SK-N-SH (cell line): Measurements from ENCODE around the gene LAPTM5. TPM values are rescaled to one million over a fixed set of nuclear protein-coding genes. Genes with fewer than 3 reads are reported as not detected.

Experiments
- CTCF ChIA-PET: fragments of 300-600, 350-600 bp; formaldehyde crosslinking; extraction: SDS; loops from one replicate; lab custom pipeline; 2021; lab: Yijun Ruan, JAX
- POLR2A ChIA-PET: fragments of 350-600 bp; sonication (Branson Sonifier 250); formaldehyde crosslinking; extraction: SDS; loops from one replicate; lab custom pipeline; 2020; ENCODE audit warnings: antibody characterized with exemption, inconsistent platforms; lab: Yijun Ruan, JAX
- DNase-seq: peaks from one replicate; pipeline ENCODE4 v3.0.0; 2012
- H2AFZ ChIP-seq: fragments of 200-600 bp; sonication (generic); 2 replicates; pipeline ENCODE4 v1.8.1; 2016; ENCODE audit warnings: antibody characterized with exemption, mild to moderate bottlenecking, low read depth
- H3F3A ChIP-seq: fragments of 200-600 bp; sonication (generic); replicated peaks from 2 replicates; pipeline ENCODE3; 2016; ENCODE audit warnings: antibody characterized with exemption, mild to moderate bottlenecking; ENCODE audit not compliant: insufficient read depth
- H3K27ac ChIP-seq, 2 experiments: fragments of 200-500 bp in 1 of 2; fragments of 200-600 bp in 1 of 2; sonication (Bioruptor generic) in 1 of 2; sonication (generic), shearing (Covaris generic) in 1 of 2; 2 replicates each; pipeline versions ENCODE4 v1.5.1 to v1.6.1; 2014 to 2016; ENCODE audit warnings: low read depth in 2 of 2, inconsistent platforms in 1 of 2, low read length in 1 of 2, mild to moderate bottlenecking in 1 of 2, mixed read lengths in 1 of 2
- H3K27me3 ChIP-seq: fragments of 200-600 bp; sonication (generic), shearing (Covaris generic); 2 replicates; pipeline ENCODE4 v1.6.1; 2016; ENCODE audit warnings: mixed run types; ENCODE audit not compliant: insufficient read depth
- H3K36me3 ChIP-seq, 2 experiments: fragments of 200-500 bp in 1 of 2; fragments of 200-600 bp in 1 of 2; sonication (Bioruptor generic) in 1 of 2; sonication (generic) in 1 of 2; replicated peaks in 1 of 2; 2 replicates each; pipeline versions ENCODE3 to v1.5.1; 2014 to 2016; ENCODE audit warnings: low read length in 1 of 2, mild to moderate bottlenecking in 1 of 2; ENCODE audit not compliant: insufficient read depth in 2 of 2, control insufficient read depth in 1 of 2
- H3K4me1 ChIP-seq, 2 experiments: fragments of 200-500 bp in 1 of 2; fragments of 200-600 bp in 1 of 2; sonication (Bioruptor generic) in 1 of 2; sonication (generic), shearing (Covaris generic) in 1 of 2; 2 replicates each; pipeline versions ENCODE4 v1.5.1 to v1.6.1; 2014 to 2016; ENCODE audit warnings: low read depth in 1 of 2, low read length in 1 of 2, mixed run types in 1 of 2; ENCODE audit not compliant: insufficient read depth in 2 of 2, control insufficient read depth in 1 of 2
- H3K4me2 ChIP-seq: fragments of 200-600 bp; sonication (generic), shearing (Covaris generic); 2 replicates; pipeline ENCODE4 v1.6.1; 2017; ENCODE audit warnings: mixed run types
- H3K4me3 ChIP-seq, 2 experiments: fragments of 200-500 bp in 1 of 2; fragments of 200-600 bp in 1 of 2; sonication (Bioruptor generic) in 1 of 2; sonication (generic), shearing (Covaris generic) in 1 of 2; 2 replicates each; pipeline versions ENCODE4 v1.5.1 to v1.8.1; 2014 to 2016; ENCODE audit warnings: low read depth in 2 of 2, inconsistent platforms in 1 of 2, low read length in 1 of 2, mild to moderate bottlenecking in 1 of 2, mixed read lengths in 1 of 2, moderate library complexity in 1 of 2
- H3K79me2 ChIP-seq: fragments of 200-600 bp; sonication (generic); 2 replicates; pipeline ENCODE4 v1.8.1; 2017; ENCODE audit warnings: mild to moderate bottlenecking; ENCODE audit not compliant: insufficient read depth
- H3K9ac ChIP-seq: fragments of 200-600 bp; sonication (generic); 2 replicates; pipeline ENCODE4 v1.6.1; 2017; ENCODE audit warnings: mixed run types
- H3K9me2 ChIP-seq: fragments of 200-600 bp; sonication (generic); 2 replicates; pipeline ENCODE4 v1.6.1; 2017; ENCODE audit warnings: mixed run types
- H3K9me3 ChIP-seq: fragments of 200-600 bp; sonication (generic); 2 replicates; pipeline ENCODE4 v1.6.1; 2017; ENCODE audit warnings: mixed run types, mild to moderate bottlenecking, moderate library complexity
- H4K20me1 ChIP-seq: fragments of 200-600 bp; sonication (generic); 2 replicates; pipeline ENCODE4 v1.6.1; 2017; ENCODE audit warnings: mild to moderate bottlenecking, mixed run types; ENCODE audit not compliant: insufficient read depth
- CHD2 ChIP-seq: fragments of 150-350 bp; IDR thresholded peaks from 2 replicates; pipeline ENCODE4 v1.6.1; 2018; ENCODE audit warnings: low read length; ENCODE audit not compliant: partially characterized antibody
- EP300 ChIP-seq, 2 experiments: IDR thresholded peaks; 2 replicates each; pipeline versions ENCODE4 v1.4.0 to v1.6.1; 2012; ENCODE audit warnings: borderline replicate concordance in 1 of 2, low read depth in 1 of 2, low read length in 1 of 2
- FOXM1 ChIP-seq: IDR thresholded peaks from 2 replicates; pipeline ENCODE4 v1.4.0; 2012; ENCODE audit warnings: low read depth, mild to moderate bottlenecking
- GATA2 ChIP-seq: sonication (generic); formaldehyde crosslinking; IDR thresholded peaks from 2 replicates; pipeline ENCODE4 v1.5.0; 2020; ENCODE audit warnings: mild to moderate bottlenecking, missing genetic modification reagents
- JUND ChIP-seq: IDR thresholded peaks from 2 replicates; pipeline ENCODE4 v1.4.0; 2012
- MAX ChIP-seq: IDR thresholded peaks from 2 replicates; pipeline ENCODE4 v1.4.0; 2012; ENCODE audit warnings: low read depth
- MXI1 ChIP-seq: IDR thresholded peaks from 2 replicates; pipeline ENCODE4 v1.6.1; 2012; ENCODE audit warnings: mild to moderate bottlenecking, low read depth, low read length, improper control_type of control experiment
- PBX3 ChIP-seq: IDR thresholded peaks from 2 replicates; pipeline ENCODE4; 2012
- POLR2AphosphoS5 ChIP-seq: IDR thresholded peaks from 2 replicates; pipeline ENCODE4 v1.6.1; 2012; ENCODE audit warnings: low read depth, low read length
- REST ChIP-seq: IDR thresholded peaks from 2 replicates; pipeline ENCODE4 v1.6.1; 2012; ENCODE audit warnings: mild to moderate bottlenecking, low read depth, low read length, moderate library complexity
- RFX5 ChIP-seq: IDR thresholded peaks from 2 replicates; pipeline ENCODE4 v1.6.1; 2012; ENCODE audit warnings: mild to moderate bottlenecking, improper control_type of control experiment, low read length
- SIN3A ChIP-seq: IDR thresholded peaks from 2 replicates; pipeline ENCODE4 v1.6.1; 2012; ENCODE audit warnings: low read depth, mild to moderate bottlenecking, low read length, moderate library complexity, borderline replicate concordance
- TCF12 ChIP-seq: IDR thresholded peaks from 2 replicates; pipeline ENCODE4 v1.4.0; 2012
- ZBTB33 ChIP-seq: IDR thresholded peaks from 2 replicates; pipeline ENCODE4 v1.4.0; 2012; ENCODE audit warnings: low read depth, borderline replicate concordance
- WGBS: methylation state at CpG from one replicate; pipeline ENCODE4 v1.1.6; 2017; ENCODE audit warnings: low lambda C conversion rate; 5-methylcytosine and 5-hydroxymethylcytosine counted together
- polyA plus RNA-seq, 3 experiments: library from polyadenylated mRNA; depleted of rRNA; stranded (reverse); fragments of >200 nt; gene quantifications; 2 replicates each; pipeline ENCODE4 v1.2.3, GENCODE V29; 2012

The LAPTM5 gene
- polyA plus RNA-seq, 1 of the 3 experiments (the other 2 are of a cell fraction), result 1.1 TPM

- Histone ChIP-seq H3K27ac (no peak overlapping the region), H4K20me1 (no peaks in the 10 kb centered on the region), H3K4me3 (no peak overlapping the region), H3K4me1 (no peaks in the 10 kb centered on the region), H3K36me3 (no peaks in the 10 kb centered on the region), H2AFZ (no peak overlapping the region), H3K9me2 (no peaks in the 10 kb centered on the region), H3F3A (no peaks in the 10 kb centered on the region), H3K9ac (no peak overlapping the region), H3K27me3 (no peaks in the 10 kb centered on the region; the same call in 1 of the 2 replicates), H3K4me2 (no peak overlapping the region), H3K9me3 (no peaks in the 10 kb centered on the region), H3K79me2 (no peaks in the 10 kb centered on the region)
- 84% methylated on average over 8 of the region's 9 CpGs for WGBS
- TF ChIP-seq POLR2AphosphoS5 (no peak), PBX3 (no peak), EP300 (IDR thresholded peaks at IDR 0.05; ENCODE audit: borderline replicate concordance in 1 of 2, low read depth in 1 of 2, low read length in 1 of 2) (no peak), FOXM1 (no peak)
- POLR2A ChIA-PET, result no interaction called here
- DNase-seq, result no peak
- CTCF ChIA-PET, result interaction anchor here (1.0 to 21.5 kb wide), 7 partner anchors 5 to 393 kb away, joined by 4 to 356 read pairs (median 6); no protein-coding TSS in a partner anchor
Observed at GRCh38 chr1:30788580-30789387, 31.2 kb upstream of the LAPTM5 start.

- H3K27me3 ChIP-seq, result no peaks in the 10 kb centered on the region; the same call in 1 of the 2 replicates
- POLR2A ChIA-PET, result no interaction called here
- H3K4me2 ChIP-seq, result no peak overlapping the region
- no peak overlapping the region for H2AFZ ChIP-seq
- no peak for DNase-seq
- no peaks in the 10 kb centered on the region for H4K20me1 ChIP-seq
- no peaks in the 10 kb centered on the region for H3F3A ChIP-seq
- CTCF ChIA-PET, result interaction anchor here (1.1 to 12.1 kb wide), 6 partner anchors 8 to 141 kb away, joined by 3 to 356 read pairs (median 5); no protein-coding TSS in a partner anchor
- H3K9me2 ChIP-seq, result no peaks in the 10 kb centered on the region
- no peak overlapping the region for H3K9ac ChIP-seq
- no peaks in the 10 kb centered on the region for H3K9me3 ChIP-seq
- H3K4me1 ChIP-seq, result no peaks in the 10 kb centered on the region
- no peak overlapping the region for H3K4me3 ChIP-seq
- WGBS, result 79% methylated on average over 21 of the region's 21 CpGs
- H3K27ac ChIP-seq, result no peak overlapping the region
- H3K79me2 ChIP-seq, result no peaks in the 10 kb centered on the region
- no peaks in the 10 kb centered on the region for H3K36me3 ChIP-seq
- TF ChIP-seq JUND (no peak), MXI1 (no peak), GATA2 (no peak), MAX (no peak), REST (no peak), FOXM1 (no peak), CHD2 (no peak), POLR2AphosphoS5 (no peak), TCF12 (no peak), SIN3A (no peak), RFX5 (no peak), EP300 (IDR thresholded peaks at IDR 0.05; ENCODE audit: borderline replicate concordance in 1 of 2, low read depth in 1 of 2, low read length in 1 of 2) (no peak), PBX3 (no peak), ZBTB33 (no peak)
Observed at GRCh38 chr1:30787856-30788495, 30.4 kb upstream of the LAPTM5 start.
